ENCODE measurements around the gene ACTBL2.

DNA sequence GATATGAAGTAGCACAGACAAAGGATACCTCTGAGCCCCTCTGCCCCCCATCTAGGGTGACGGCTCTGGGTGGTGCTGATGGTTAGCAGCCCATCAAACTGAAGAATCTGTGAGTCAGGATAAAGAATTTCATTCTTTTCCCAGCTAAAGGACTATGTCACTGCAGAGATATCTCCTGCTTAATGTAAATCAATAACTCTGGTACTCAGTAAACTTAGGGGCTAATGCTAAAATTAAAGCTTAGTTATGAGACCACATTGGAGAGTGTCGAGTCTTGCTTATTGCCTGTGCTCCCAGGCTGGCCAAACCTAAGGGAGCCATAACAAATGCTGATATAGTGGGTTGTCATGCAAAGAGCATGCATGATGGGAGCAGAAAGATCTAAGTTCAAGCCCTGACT lies 25.6 kb upstream of the ACTBL2 start:
- TF ChIP-seq, protein P1, sequence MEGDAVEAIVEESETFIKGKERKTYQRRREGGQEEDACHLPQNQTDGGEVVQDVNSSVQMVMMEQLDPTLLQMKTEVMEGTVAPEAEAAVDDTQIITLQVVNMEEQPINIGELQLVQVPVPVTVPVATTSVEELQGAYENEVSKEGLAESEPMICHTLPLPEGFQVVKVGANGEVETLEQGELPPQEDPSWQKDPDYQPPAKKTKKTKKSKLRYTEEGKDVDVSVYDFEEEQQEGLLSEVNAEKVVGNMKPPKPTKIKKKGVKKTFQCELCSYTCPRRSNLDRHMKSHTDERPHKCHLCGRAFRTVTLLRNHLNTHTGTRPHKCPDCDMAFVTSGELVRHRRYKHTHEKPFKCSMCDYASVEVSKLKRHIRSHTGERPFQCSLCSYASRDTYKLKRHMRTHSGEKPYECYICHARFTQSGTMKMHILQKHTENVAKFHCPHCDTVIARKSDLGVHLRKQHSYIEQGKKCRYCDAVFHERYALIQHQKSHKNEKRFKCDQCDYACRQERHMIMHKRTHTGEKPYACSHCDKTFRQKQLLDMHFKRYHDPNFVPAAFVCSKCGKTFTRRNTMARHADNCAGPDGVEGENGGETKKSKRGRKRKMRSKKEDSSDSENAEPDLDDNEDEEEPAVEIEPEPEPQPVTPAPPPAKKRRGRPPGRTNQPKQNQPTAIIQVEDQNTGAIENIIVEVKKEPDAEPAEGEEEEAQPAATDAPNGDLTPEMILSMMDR (conservative IDR thresholded peaks at IDR 0.05; ENCODE audit: low read depth, low read length), result no peak
- TF ChIP-seq EZH2 (IDR thresholded peaks at IDR 0.05; ENCODE audit: low read length, unreplicated experiment) (no peak), EZH2phosphoT487 (IDR thresholded peaks at IDR 0.05; ENCODE audit: borderline replicate concordance, low read length) (no peak)

Measured in PC-3 (cell line).